Heart left ventricle (tissue), 13 donors: ENCODE results near the gene SPAG9.

Source experiments
- CTCF ChIP-seq, 12 donors: fragments of 200-600 bp; sonication (generic) in 4 of 12; IDR thresholded peaks; one replicate each; pipeline versions ENCODE4 v1.5.0 to v1.8.0; 2018 to 2022; ENCODE audit warnings: antibody characterized with exemption in 12 of 12, mild to moderate bottlenecking in 5 of 12
- POLR2A ChIP-seq, 2 donors: fragments of 450-650 bp; IDR thresholded peaks; one replicate each; pipeline ENCODE4 v1.6.1; 2017; ENCODE audit warnings: antibody characterized with exemption in 2 of 2, mild to moderate bottlenecking in 2 of 2, moderate library complexity in 2 of 2
- donor health status: ischemic (EF 13 %, LVEDD 7.1; RV severe dilation, severe dysfunction).
- donor health status: DM: no; HTN: yes; CAD: no.
- donor health status: DM: no; HTN: no; CAD: no.
- donor health status: ischemic (EF 25% LVEDD 6.9; RV normal size, moderate dysfunction).
- donor health status: ischemic (EF 25% LVEDD 5.7; RV mildly dilated, moderate dysfunction).
- donor health status: ischemic (EF 35%, LVEDD 5.7; RV mildly dilated, moderate dysfunction).
- donor health status: nonischemic (EF 11% LVEDD 7.7; RV severe dilation, severe dysfunction).
- donor health status: DM: yes; HTN: yes; CAD: no.
- donor health status: PGD.
- donor health status: ischemic (EF 29% LVEDD 5.4; RV normal size, mild dysfunction).
- donor health status: nonischemic (EF 23%, LVEDD 6.1; RV moderate dilation, normal function).

- TF ChIP-seq CTCF (IDR thresholded peaks at IDR 0.05) (no peak), POLR2A (IDR thresholded peaks at IDR 0.05) (no peak)
Observed at GRCh38 chr17:50944902-50945720, 175.6 kb downstream of the SPAG9 start.
